Natural killer cell treated with Interleukin-12 subunit alpha and Interleukin-12 subunit beta and Interleukin-15 and Interleukin-18, amount 100 ng/mL, for 72 hours (primary cell): ENCODE results near the gene TRPM5. TPM values are rescaled to one million over a fixed set of nuclear protein-coding genes. Genes with fewer than 3 reads are reported as not detected.

Source experiments
- ATAC-seq, 2 donors: fragments of 150-1000 bp; cut with Tn5 transposase in 1 of 2; sonication (Bioruptor Pico), chemical (Tn5 transposase) in 1 of 2; 2 replicates each; pipeline ENCODE4 v1.10.0; 2021
- DNase-seq: peaks from one replicate; pipeline ENCODE4 v3.0.0; 2022; ENCODE audit warnings: low spot score
- H3K27ac Mint-ChIP-seq, 2 donors: 1 replicate in 1 of 2; 2 replicates in 1 of 2; pipeline ENCODE4 v1.8.0; 2022; ENCODE audit warnings: mixed read lengths in 2 of 2, mild to moderate bottlenecking in 1 of 2, moderate library complexity in 1 of 2
- H3K27me3 Mint-ChIP-seq, 2 donors: 1 replicate in 1 of 2; 2 replicates in 1 of 2; pipeline ENCODE4 v1.8.0; 2022; ENCODE audit warnings: mixed read lengths in 2 of 2
- H3K36me3 Mint-ChIP-seq: one replicate; pipeline ENCODE4 v1.8.0; 2022; ENCODE audit warnings: mixed read lengths
- H3K4me1 Mint-ChIP-seq, 2 donors: 1 replicate in 1 of 2; 2 replicates in 1 of 2; pipeline ENCODE4 v1.8.0; 2022; ENCODE audit warnings: low read depth in 2 of 2, mixed read lengths in 2 of 2, mild to moderate bottlenecking in 1 of 2
- H3K4me3 Mint-ChIP-seq: one replicate; pipeline ENCODE4 v1.8.0; 2022; ENCODE audit warnings: mixed read lengths
- H3K9me3 Mint-ChIP-seq: 2 replicates; pipeline ENCODE4 v1.8.0; 2022; ENCODE audit warnings: mixed read lengths
- total RNA-seq, 2 donors: library from RNA; stranded (reverse); gene quantifications; one replicate each; pipeline ENCODE4 v1.2.3, GENCODE V29; 2022

Gene TRPM5
- total RNA-seq, 2 donors from 2014 or later: not detected

- Mint-ChIP-seq H3K27ac (peak within 1 kb of the TSS; percentile 88), H3K27me3 (no peaks in the 10 kb centered on the region), H3K9me3 (no peaks in the 10 kb centered on the region), H3K4me3 (peak within 1 kb of the TSS; percentile 93), H3K4me1 (peaks cover 6 to 13% of the 10 kb centered on the region in 2 donors), H3K36me3 (peaks cover 5% of the 10 kb centered on the region)
- DNase-seq: peak; percentile 100
- peak; percentile 90 to 93 for ATAC-seq
Measured at GRCh38 chr11:2400069-2400761, 44.1 kb downstream of the TRPM5 start, which contains the start of gene TSSC4. Gene TSSC4, plus strand, starts transcription at chr11:2400750. Its CDS starts 1,884 bp downstream, at chr11:2402634.

- H3K27me3 Mint-ChIP-seq: no peaks in the 10 kb centered on the region
- ATAC-seq (peak in 1 of 2 donors; percentile 1), DNase-seq (no peak)
- H3K4me1 Mint-ChIP-seq: peaks cover 6 to 13% of the 10 kb centered on the region in 2 donors
- peak overlapping the region; percentile 93 for H3K4me3 Mint-ChIP-seq
- peaks cover 5% of the 10 kb centered on the region for H3K36me3 Mint-ChIP-seq
- no peaks in the 10 kb centered on the region for H3K9me3 Mint-ChIP-seq
- peak overlapping the region; percentile 88 for H3K27ac Mint-ChIP-seq
Measured at GRCh38 chr11:2399488-2400068, 44.7 kb downstream of the TRPM5 start.

- peaks cover 5% of the 10 kb centered on the region for H3K36me3 Mint-ChIP-seq
- peak overlapping the region; percentile 93 for H3K4me3 Mint-ChIP-seq
- H3K27ac Mint-ChIP-seq: peak overlapping the region; percentile 88
Measured at GRCh38 chr11:2398664-2399355, 45.5 kb downstream of the TRPM5 start.

GRCh38 chr11:2397005-2397404 lies 47.3 kb downstream of the TRPM5 start:
- peak overlapping the region in 1 of 2 donors; percentile 65 for H3K27ac Mint-ChIP-seq
- H3K27me3 Mint-ChIP-seq: no peaks in the 10 kb centered on the region
- peaks cover 6 to 13% of the 10 kb centered on the region in 2 donors for H3K4me1 Mint-ChIP-seq
- H3K4me3 Mint-ChIP-seq: no peak overlapping the region
- no peaks in the 10 kb centered on the region for H3K9me3 Mint-ChIP-seq
- H3K36me3 Mint-ChIP-seq: peaks cover 5% of the 10 kb centered on the region
- ATAC-seq: no peak
- DNase-seq: no peak

More at GRCh38 chr11:2398664-2399355, 45.5 kb downstream of the TRPM5 start:
- H3K9me3 Mint-ChIP-seq: no peaks in the 10 kb centered on the region
- ATAC-seq: no peak
- no peak for DNase-seq
- no peaks in the 10 kb centered on the region for H3K27me3 Mint-ChIP-seq
- peaks cover 6 to 13% of the 10 kb centered on the region in 2 donors for H3K4me1 Mint-ChIP-seq

- peaks cover 5% of the 10 kb centered on the region for H3K36me3 Mint-ChIP-seq
- no peak overlapping the region for H3K4me3 Mint-ChIP-seq
- H3K27ac Mint-ChIP-seq: no peak overlapping the region
- H3K4me1 Mint-ChIP-seq: peaks cover 4 to 11% of the 10 kb centered on the region in 2 donors
- DNase-seq (no peak), ATAC-seq (no peak)
- H3K9me3 Mint-ChIP-seq: no peaks in the 10 kb centered on the region
- no peaks in the 10 kb centered on the region for H3K27me3 Mint-ChIP-seq
Measured at GRCh38 chr11:2396471-2396870, 47.8 kb downstream of the TRPM5 start.

- peaks cover 5% of the 10 kb centered on the region for H3K36me3 Mint-ChIP-seq
- no peak overlapping the region for H3K27ac Mint-ChIP-seq
- ATAC-seq: no peak
- no peak overlapping the region for H3K4me3 Mint-ChIP-seq
- H3K4me1 Mint-ChIP-seq: peaks cover 0 to 9% of the 10 kb centered on the region in 2 donors
- no peak for DNase-seq
- H3K9me3 Mint-ChIP-seq: no peaks in the 10 kb centered on the region
- H3K27me3 Mint-ChIP-seq: no peaks in the 10 kb centered on the region
Measured at GRCh38 chr11:2395856-2396255, 48.5 kb downstream of the TRPM5 start.

GRCh38 chr11:2395211-2395730 lies 49.0 kb downstream of the TRPM5 start:
- ATAC-seq (no peak), DNase-seq (no peak)
- Mint-ChIP-seq H3K36me3 (peaks cover 5% of the 10 kb centered on the region), H3K9me3 (no peaks in the 10 kb centered on the region), H3K27me3 (no peaks in the 10 kb centered on the region), H3K4me1 (peaks cover 0 to 12% of the 10 kb centered on the region in 2 donors), H3K27ac (no peak overlapping the region), H3K4me3 (no peak overlapping the region)

GRCh38 chr11:2394818-2395105 lies 49.6 kb downstream of the TRPM5 start:
- Mint-ChIP-seq H3K4me1 (peaks cover 0 to 15% of the 10 kb centered on the region in 2 donors), H3K9me3 (no peaks in the 10 kb centered on the region), H3K27ac (no peak overlapping the region), H3K27me3 (no peaks in the 10 kb centered on the region), H3K36me3 (peaks cover 5% of the 10 kb centered on the region), H3K4me3 (no peak overlapping the region)
- DNase-seq (no peak), ATAC-seq (no peak)

Other genes starting within 250 kb of the TRPM5 start
- 1 to 10 TPM; 2.5 to 5.3 TPM for gene ASCL2, start 173.9 kb downstream of the TRPM5 start, total RNA-seq
- 1 to 10 TPM; 7.2 to 7.6 TPM for gene C11orf21, start 142.6 kb downstream of the TRPM5 start, total RNA-seq
- 1 to 10 TPM; 4.3 to 9.9 TPM for gene TSPAN32, start 142.5 kb downstream of the TRPM5 start, total RNA-seq
- 100 to 1,000 TPM; 306 to 322 TPM for gene CD81, start 67.2 kb downstream of the TRPM5 start, total RNA-seq
- gene TSSC4, start 43.8 kb downstream of the TRPM5 start, total RNA-seq: 10 to 100 TPM; 66.0 to 98.2 TPM
- 1 to 10 TPM in 1 of 2 donors, under 1 TPM in 1; 0.19 to 1.4 TPM for gene KCNQ1, start 494 bp upstream of the TRPM5 start, total RNA-seq